Prostate gland (tissue), 2 donors: ENCODE measurements around the gene COG8. TPM values are rescaled to one million over a fixed set of nuclear protein-coding genes. Genes with fewer than 3 reads are reported as not detected.
"Not testable (repeated sequence)": the region's sequence is repeated elsewhere in the genome, so short reads cannot be mapped to it uniquely, and the experiment has no call there.

ENCODE experiments used
- DNase-seq: peaks from one replicate; pipeline ENCODE4 v3.0.0-alpha.2; 2019; ENCODE audit warnings: low spot score
- H3K27ac ChIP-seq, 2 donors: fragments of 200-600 bp; sonication (generic); 2 replicates each; pipeline ENCODE4 v1.5.1; 2017 to 2019
- H3K27me3 ChIP-seq: fragments of 200-600 bp; sonication (generic); replicated peaks from 2 replicates; pipeline ENCODE4 v1.5.1; 2019; ENCODE audit not compliant: insufficient read depth
- H3K36me3 ChIP-seq, 2 donors: fragments of 200-600 bp; sonication (generic); 1 replicate in 1 of 2; 2 replicates in 1 of 2; pipeline versions ENCODE4 v1.5.1 to v1.8.1; 2017 to 2019
- H3K4me1 ChIP-seq: fragments of 200-600 bp; sonication (generic); replicated peaks from 2 replicates; pipeline ENCODE4 v1.5.1; 2019
- H3K4me3 ChIP-seq, 2 donors: fragments of 200-600 bp; sonication (generic); 2 replicates each; pipeline ENCODE4 v1.5.1; 2017 to 2019
- H3K9me3 ChIP-seq: fragments of 200-600 bp; sonication (generic); 2 replicates; pipeline ENCODE4 v1.5.1; 2017
- POLR2A ChIP-seq: fragments of 450-650 bp; IDR thresholded peaks from one replicate; pipeline ENCODE4 v1.6.1; 2016; ENCODE audit warnings: antibody characterized with exemption, mild to moderate bottlenecking
- POLR2AphosphoS5 ChIP-seq: sonication (generic); formaldehyde crosslinking; IDR thresholded peaks from one replicate; pipeline ENCODE4 v1.6.1; 2017; ENCODE audit warnings: antibody characterized with exemption
- WGBS: methylation state at CpG from one replicate; pipeline ENCODE4 v1.1.5; 2018; 5-methylcytosine and 5-hydroxymethylcytosine counted together
- intact Hi-C: fragments of 100-400 bp; cut with DNase I; formaldehyde crosslinking; loops from one replicate; pipeline ENCODE4 v1.14.2; 2022
- total RNA-seq, 2 donors: library from RNA; depleted of rRNA; stranded (reverse); fragments of >200 nt; gene quantifications; one replicate each; pipeline ENCODE4 v1.1.0, GENCODE V29; 2016
- TF ChIP-seq, protein P1 (sequence below), 4 experiments: fragments of 200-600 bp in 2 of 4; fragments of 450-650 bp in 2 of 4; sonication (generic) in 2 of 4; IDR thresholded peaks; 1 replicate in 3 of 4; 2 replicates in 1 of 4; pipeline ENCODE4 v1.5.1; 2016 to 2019; ENCODE audit warnings: antibody characterized with exemption in 4 of 4, mild to moderate bottlenecking in 2 of 4, moderate library complexity in 2 of 4

Gene COG8
- total RNA-seq, 2 donors from 2014 or later: 55.6 to 85.2 TPM

DNA sequence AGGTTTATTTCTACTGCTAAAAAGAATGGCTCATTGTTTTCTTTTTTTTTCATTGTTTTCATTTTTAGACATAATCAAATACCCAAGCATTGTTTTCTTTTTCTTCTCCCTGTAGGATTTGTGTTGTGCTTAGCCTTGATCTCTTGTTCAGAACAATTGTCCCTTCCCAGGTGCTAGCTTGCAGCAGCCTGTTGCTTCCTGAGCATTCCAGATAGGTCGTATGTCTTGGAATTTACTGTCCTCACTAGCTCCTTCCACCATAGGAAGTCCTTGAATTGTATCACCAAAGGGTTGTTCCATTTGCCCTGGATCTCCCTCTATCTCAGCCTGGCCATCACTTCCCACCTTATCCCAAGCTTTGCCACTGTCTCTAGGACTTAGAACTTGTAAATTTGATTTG lies 38.2 kb downstream of the COG8 start:
- H3K27me3 ChIP-seq: no peaks in the 10 kb centered on the region
- no peaks in the 10 kb centered on the region for H3K36me3 ChIP-seq
- H3K4me1 ChIP-seq: no peaks in the 10 kb centered on the region
- H3K27ac ChIP-seq: no peak overlapping the region
- H3K4me3 ChIP-seq: no peak overlapping the region
- WGBS: 58% methylated on average over 1 of the region's 1 CpG
- H3K9me3 ChIP-seq: no peaks in the 10 kb centered on the region
- intact Hi-C loops: no loop called here
- TF ChIP-seq, protein P1, sequence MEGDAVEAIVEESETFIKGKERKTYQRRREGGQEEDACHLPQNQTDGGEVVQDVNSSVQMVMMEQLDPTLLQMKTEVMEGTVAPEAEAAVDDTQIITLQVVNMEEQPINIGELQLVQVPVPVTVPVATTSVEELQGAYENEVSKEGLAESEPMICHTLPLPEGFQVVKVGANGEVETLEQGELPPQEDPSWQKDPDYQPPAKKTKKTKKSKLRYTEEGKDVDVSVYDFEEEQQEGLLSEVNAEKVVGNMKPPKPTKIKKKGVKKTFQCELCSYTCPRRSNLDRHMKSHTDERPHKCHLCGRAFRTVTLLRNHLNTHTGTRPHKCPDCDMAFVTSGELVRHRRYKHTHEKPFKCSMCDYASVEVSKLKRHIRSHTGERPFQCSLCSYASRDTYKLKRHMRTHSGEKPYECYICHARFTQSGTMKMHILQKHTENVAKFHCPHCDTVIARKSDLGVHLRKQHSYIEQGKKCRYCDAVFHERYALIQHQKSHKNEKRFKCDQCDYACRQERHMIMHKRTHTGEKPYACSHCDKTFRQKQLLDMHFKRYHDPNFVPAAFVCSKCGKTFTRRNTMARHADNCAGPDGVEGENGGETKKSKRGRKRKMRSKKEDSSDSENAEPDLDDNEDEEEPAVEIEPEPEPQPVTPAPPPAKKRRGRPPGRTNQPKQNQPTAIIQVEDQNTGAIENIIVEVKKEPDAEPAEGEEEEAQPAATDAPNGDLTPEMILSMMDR (IDR thresholded peaks at IDR 0.05): no peak
- TF ChIP-seq POLR2AphosphoS5 (no peak), POLR2A (no peak)
- no peak for DNase-seq

DNA sequence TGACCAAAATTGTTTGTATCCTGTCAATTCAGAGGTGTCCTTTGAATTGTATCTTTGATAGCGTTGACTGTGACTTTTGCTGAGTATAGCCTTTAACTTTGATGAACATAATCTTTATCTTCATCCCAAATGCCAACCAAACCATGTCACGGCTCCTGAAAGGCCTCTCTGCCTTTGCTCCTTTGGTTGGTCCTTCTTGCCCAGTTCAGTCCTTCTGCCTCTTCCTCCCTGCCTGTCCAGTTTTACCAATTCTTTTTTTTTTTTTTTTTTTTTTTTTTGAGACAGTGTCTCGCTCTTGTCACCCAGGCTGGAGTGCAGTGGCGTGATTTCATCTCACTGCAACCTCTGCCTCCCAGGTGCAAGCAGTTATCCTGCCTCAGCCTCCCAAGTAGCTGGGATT lies 41.1 kb downstream of the COG8 start:
- Histone ChIP-seq H3K27ac (no peak overlapping the region), H3K4me3 (no peak overlapping the region), H3K9me3 (no peaks in the 10 kb centered on the region), H3K27me3 (no peaks in the 10 kb centered on the region), H3K4me1 (no peaks in the 10 kb centered on the region), H3K36me3 (no peaks in the 10 kb centered on the region)
- WGBS: 97% methylated on average over 4 of the region's 4 CpGs
- no peak for DNase-seq
- intact Hi-C loops: no loop called here
- TF ChIP-seq POLR2AphosphoS5 (no peak), POLR2A (no peak)
- TF ChIP-seq, protein P1 (IDR thresholded peaks at IDR 0.05): no peak

DNA sequence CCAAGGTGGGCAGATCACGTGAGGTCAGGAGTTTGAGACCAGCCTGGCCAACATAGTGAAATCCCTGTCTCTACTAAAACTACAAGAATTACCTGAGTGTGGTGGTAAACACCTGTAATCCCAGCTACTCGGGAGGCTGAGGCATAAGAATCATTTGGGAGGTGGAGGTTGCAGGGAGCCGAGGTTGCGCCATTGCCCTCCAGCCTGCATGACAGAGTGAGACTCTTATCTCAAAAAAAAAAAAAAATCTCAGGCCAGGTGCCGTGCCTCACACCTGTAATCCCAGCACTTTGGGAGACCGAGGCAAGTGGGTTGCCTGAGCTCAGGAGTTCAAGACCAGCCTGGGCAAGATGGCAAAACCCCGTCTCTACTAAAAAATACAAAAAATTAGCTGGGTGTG lies 42.6 kb downstream of the COG8 start:
- over 99% methylated on average over 7 of the region's 7 CpGs for WGBS
- intact Hi-C loops: not testable (repeated sequence)

DNA sequence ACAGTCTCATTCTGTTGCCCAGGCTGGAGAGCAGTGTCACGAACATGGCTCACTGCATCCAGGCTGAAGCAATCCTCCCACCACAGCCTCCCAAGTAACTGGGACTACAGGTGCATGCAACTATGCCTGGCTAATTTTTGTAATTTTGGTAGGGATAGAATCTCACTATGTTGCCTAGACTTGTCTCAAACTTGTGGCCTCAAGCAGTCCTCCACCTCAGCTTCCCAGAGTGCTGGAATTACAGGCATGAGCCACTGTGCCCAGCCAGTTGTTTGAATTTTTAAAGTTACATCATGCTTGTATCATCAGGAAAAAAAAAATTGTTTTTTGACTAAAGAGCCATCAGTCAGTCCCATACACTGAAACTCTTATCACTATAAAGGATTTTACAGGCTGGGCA lies 45.3 kb downstream of the COG8 start:
- WGBS: 78% methylated on average over 1 of the region's 1 CpG
- Histone ChIP-seq H3K36me3 (no peaks in the 10 kb centered on the region), H3K4me3 (no peak overlapping the region), H3K27me3 (no peaks in the 10 kb centered on the region), H3K27ac (no peak overlapping the region), H3K9me3 (no peaks in the 10 kb centered on the region), H3K4me1 (no peaks in the 10 kb centered on the region)
- no peak for TF ChIP-seq POLR2AphosphoS5
- TF ChIP-seq POLR2A: no peak
- TF ChIP-seq, protein P1 (IDR thresholded peaks at IDR 0.05): no peak
- no peak for DNase-seq
- intact Hi-C loops: no loop called here

More for the DNA sequence above, 42.6 kb downstream of the COG8 start:
- H3K27me3 ChIP-seq, H3K9me3 ChIP-seq, H3K4me3 ChIP-seq, H3K4me1 ChIP-seq, DNase-seq, H3K36me3 ChIP-seq, H3K27ac ChIP-seq: not testable (repeated sequence)

DNA sequence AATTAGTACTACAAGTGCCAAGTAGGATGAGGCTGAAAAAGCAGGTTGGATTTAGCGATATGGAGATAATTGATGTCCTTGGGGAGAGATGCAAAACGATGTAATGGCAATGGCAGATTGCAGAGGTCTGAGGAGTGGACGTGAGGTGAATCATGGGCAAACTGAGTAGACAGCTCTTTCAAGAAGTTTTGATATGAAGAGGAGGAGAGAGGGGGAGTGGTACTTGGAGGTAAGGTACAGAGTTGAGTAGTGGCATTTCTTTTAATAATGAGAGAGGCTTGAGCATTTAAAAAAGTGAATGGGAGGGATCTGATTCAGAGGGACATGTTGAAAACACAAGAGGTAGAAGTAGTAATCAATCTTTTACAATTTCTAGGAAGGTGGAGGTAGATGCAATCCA lies 46.0 kb downstream of the COG8 start:
- TF ChIP-seq, protein P1 (IDR thresholded peaks at IDR 0.05): no peak
- TF ChIP-seq POLR2A: no peak
- no peak for TF ChIP-seq POLR2AphosphoS5
- 72% methylated on average over 3 of the region's 3 CpGs for WGBS
- no peak for DNase-seq
- no peaks in the 10 kb centered on the region for H3K27me3 ChIP-seq
- intact Hi-C loops: no loop called here
- H3K36me3 ChIP-seq: no peaks in the 10 kb centered on the region
- no peaks in the 10 kb centered on the region for H3K4me1 ChIP-seq
- H3K4me3 ChIP-seq: no peak overlapping the region
- no peak overlapping the region for H3K27ac ChIP-seq
- H3K9me3 ChIP-seq: no peaks in the 10 kb centered on the region

DNA sequence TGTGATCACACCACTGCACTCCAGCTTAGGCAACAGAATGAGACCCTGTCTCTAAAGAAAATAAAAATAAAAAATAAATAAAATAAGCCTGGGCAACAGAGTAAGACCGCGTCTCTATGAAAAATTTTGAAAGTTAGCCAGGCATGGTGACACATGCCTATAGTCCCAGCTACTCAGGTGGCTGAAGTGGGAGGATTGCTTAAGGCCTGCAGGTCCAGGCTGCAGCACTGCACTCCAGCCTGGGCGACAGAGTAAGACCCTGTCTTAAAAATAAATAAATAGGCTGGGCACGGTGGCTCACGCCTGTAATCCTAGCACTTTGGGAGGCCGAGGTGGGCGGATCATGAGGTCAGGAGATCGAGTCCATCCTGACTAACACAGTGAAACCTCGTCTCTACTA lies 47.7 kb downstream of the COG8 start:
- DNase-seq, H3K4me3 ChIP-seq, H3K27ac ChIP-seq, H3K9me3 ChIP-seq, H3K27me3 ChIP-seq, H3K36me3 ChIP-seq, intact Hi-C loops, H3K4me1 ChIP-seq: not testable (repeated sequence)
- 90% methylated on average over 9 of the region's 9 CpGs for WGBS
